HG03097 (cell line): ENCODE results near the gene MRPL24.

Experiments
- ATAC-seq: cut with Tn5 transposase; IDR thresholded peaks from one replicate; pipeline ENCODE4 v1.9.1; 2021; ENCODE audit not compliant: unreplicated experiment, low FRiP score

MRPL24 gene

DNA sequence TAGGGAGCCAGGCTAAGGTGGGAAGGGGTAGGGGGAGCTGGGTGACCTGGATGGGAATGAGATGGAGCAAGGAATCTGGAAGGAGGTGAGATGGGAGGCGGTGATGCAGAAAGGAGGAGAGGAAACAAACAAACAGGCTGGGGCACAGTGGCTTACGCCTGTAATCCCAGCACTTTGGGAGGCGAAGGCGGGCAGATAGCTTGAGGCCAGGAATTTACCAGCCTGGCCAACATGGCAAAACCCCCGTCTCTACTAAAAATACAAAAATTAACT lies 46.3 kb downstream of the MRPL24 start:
- ATAC-seq = no peak

DNA sequence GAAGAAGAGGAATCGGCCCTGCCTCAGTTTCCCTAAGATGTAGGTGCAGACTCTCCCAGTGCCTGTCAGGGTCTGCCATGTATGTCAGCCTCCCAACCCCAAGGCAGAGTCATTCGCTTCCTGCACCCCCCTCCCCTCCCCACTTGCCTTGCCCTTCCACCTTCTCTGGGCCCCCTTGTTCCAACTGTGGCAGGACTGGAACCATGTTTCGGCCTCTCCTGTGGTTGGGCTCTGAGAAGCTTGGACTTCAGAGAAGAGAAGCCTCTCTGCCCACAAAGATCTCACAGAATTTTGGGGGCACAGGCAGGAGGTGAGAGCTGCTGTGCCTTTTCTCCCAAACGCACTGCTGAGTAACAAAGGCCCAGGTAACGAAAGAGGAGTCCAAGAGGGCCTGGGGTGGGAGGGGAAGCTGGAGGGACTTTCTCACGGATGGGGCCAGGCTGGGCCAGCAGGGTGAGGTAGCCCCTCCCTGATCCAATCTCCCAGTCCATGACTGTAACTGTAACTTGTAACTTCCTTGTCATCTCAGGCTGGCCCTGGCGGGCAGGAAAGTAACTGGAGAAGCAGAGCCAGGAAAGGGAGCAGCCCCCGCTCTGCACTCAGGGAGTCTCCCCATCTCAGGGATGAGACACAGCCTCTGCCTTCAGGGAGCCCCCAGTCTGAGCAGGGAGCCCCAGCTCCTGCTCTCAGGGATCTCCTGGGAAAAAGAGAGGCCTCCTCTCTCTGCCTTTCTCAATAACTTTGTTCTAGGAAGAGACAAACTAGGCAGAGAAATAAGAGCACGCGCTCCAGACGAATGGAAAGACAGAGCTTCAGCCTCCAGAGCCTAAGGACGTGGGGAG lies 46.8 kb downstream of the MRPL24 start:
- ATAC-seq = no peak

- ATAC-seq = no peak
Measured at GRCh38 chr1:156692925-156693847, 47.7 kb downstream of the MRPL24 start.

DNA sequence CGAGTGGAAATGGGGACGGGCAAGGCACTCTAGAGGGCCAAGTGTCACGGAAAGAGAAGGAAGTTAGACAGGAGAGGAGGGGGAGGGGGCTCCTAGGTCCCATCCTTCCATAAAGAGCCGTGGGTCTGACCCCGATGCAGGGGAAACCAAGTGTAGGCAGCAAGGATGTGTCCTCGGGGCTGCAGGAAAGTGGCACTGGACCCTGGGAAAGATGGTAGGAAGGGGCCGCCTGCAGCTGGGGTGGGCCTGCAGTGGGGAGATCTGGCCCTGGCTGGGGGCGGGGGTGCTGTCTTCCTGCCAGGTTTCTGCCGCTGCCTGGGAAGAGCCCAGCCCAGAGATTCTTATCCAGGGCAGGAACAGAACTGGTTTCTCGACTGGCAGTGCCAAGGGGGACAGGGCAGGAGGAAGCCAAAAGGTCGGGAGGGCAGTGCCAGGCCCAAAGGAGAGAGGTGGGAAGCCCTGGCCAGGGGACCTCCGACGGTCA lies 48.4 kb downstream of the MRPL24 start:
- ATAC-seq = no peak

GRCh38 chr1:156691665-156692440 lies 49.0 kb downstream of the MRPL24 start:
- ATAC-seq = no peak

DNA sequence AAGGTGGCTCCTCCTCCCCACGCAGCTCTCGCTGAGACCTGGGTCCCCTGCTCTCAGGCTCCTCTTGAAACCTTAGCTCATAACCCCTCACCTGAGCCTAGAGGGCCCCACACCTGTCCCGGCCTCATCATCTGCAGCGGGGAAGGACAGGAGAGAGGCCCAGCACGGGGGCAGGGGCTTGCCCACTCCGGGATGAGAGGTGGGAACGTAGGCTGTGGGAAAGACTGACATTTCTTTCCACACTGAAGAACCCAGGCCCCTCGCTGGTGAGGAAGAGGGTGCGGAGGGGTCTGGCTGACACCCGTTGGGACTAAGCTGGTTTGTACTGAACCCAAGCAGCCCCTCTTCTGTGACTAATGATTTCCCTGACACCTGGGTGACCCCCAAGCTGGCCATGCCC lies 49.7 kb downstream of the MRPL24 start:
- ATAC-seq = no peak

- no peak for ATAC-seq
Measured at GRCh38 chr1:156690675-156691036, 50.2 kb downstream of the MRPL24 start.

DNA sequence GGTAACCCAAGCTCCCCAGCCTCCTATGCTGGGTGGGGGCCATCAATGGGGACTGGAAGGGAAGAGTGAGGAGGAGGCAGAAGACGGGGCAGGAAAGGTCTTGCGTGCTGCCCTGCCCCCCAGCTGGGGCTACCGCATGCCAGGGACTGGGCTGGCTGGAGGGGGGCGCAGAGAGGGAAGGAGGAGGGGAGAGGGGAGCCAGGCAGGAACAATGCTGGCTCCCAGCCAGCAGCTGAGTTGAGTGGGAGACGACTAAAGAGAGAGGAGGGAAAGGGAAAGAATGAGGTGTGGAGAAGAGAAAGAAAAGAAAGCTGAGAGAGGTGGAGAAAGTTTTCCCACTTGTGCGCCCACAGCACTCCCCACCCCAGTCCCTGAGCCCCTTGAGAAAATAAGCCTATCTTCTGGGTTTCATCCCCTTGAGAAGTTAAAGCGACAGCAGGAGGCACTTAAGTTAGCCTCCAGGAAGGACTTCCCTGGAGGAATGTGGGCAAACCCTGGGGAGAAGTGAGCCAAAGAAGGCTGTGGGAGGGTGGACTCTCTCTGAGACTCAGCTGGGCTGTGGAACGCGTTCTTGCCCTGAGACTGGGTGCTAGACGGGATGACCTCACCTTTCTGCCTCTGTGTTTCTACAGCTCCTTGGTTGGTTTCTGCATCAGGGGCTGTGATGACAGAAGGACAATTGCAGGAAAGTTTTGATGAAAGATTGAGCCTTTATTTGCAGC lies 50.8 kb downstream of the MRPL24 start:
- no peak for ATAC-seq

DNA sequence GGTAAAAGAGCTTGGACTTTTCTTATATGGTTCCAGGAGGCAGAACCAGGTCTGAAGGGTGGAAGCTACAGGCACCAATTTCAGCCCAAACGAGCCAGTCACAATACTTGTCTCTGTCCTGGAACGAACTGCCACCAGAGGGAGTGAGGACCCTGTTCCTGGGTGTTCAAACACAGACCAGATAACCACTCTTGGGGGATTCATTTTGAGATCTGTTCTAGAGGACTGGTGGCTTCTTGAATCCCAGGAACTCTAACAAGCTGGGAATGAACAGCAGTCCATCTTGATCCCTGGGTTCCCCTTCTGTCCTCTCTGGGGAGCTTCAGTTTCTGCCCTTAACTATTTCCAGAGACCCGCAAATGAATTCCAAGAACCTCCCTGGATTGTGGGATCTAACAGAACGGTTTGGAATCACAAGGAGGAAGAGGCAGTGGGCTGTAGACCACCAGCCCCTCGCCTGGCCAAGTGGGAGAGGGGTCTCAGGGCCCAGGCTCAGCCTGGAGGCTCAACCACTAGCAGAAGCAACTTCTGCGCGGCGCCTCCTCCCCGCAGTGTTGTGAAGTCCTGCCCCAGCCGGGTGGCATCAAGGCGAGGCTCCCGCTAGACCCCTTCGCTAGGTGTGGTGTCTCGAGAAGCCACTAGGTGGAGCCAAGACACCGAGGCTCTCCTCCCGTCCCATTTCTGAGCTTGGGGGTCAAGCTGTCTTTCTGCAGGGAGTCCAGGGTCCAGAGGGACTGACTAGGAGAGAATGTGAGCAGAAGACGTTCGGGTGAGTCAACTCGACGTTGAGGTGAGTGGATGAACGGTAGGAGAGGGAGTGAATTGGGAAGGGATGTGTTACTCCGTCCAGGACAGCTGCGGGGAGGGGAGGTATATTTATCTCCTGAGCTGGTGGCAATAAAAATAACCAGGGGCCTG lies 51.6 kb downstream of the MRPL24 start:
- no peak for ATAC-seq
